Ecto neural progenitor cell (in vitro differentiated cells): Measurements from ENCODE around the gene OR4Q2.
"Not testable (repeated sequence)": the region's sequence is repeated elsewhere in the genome, so short reads cannot be mapped to it uniquely, and the experiment has no call there.

Source experiments
- DNase-seq: peaks from one replicate; pipeline ENCODE4 v3.0.0-alpha.2; 2018; ENCODE audit warnings: low spot score

Gene OR4Q2

DNA sequence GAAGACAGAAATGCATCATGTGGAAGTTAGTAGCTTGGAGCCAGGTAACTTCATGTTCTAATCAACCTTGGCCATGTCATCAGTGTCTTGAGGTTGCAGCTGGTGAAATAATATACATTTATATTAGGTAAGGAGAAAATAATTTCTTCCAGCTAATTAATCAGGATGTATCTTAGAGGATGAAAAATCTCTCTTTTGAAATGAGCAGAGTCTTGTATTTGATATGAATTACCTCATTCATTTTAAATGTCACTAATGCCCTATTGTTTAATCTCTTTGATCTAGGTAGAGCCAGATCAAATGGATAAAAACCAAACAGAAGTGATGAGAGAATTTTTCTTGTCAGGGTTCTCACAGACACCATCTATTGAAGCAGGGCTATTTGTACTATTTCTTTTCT is at the start of gene OR4Q2:
Gene OR4Q2 (plus strand): TSS at position 301 of the 400 bp plus-strand sequence.
- no peak for DNase-seq

DNA sequence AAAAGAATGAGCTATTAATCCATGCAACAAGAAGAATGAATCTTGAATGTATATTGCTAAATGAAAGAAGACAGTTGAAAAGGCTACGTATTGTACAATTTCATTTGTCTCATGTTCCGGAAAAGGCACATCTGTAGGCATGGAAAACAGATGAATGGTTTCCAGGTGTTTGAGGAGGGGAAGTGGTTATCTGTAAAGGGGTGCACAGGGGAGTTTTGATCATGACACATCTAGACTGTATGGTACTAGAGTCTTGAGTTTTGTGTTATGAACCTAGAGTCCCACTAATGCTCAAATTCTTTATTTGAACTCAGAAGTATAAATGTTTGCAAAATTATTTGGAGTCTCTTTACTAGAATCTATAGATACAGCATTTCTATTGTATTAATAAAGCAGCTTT is 32.2 kb upstream of the OR4Q2 start:
- not testable (repeated sequence) for DNase-seq

DNA sequence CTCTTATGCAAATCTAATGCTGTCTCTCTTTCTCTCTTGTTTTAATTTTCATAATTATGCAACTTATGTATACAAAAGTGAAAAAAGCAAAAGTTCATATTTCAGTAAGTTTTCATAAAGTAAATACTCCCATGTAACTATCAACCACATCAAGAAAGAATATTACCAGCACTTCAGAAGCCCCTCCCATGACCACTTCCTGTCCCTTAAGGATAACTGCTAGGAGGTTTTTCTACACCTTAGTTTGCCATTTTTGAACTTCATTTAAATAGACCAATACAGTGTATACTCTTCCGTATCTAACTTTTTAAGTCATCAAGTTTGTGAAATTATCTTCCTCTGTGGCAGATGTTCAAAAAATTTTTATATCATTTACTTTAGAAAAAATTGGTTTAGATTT is 27.1 kb upstream of the OR4Q2 start:
- no peak for DNase-seq

DNA sequence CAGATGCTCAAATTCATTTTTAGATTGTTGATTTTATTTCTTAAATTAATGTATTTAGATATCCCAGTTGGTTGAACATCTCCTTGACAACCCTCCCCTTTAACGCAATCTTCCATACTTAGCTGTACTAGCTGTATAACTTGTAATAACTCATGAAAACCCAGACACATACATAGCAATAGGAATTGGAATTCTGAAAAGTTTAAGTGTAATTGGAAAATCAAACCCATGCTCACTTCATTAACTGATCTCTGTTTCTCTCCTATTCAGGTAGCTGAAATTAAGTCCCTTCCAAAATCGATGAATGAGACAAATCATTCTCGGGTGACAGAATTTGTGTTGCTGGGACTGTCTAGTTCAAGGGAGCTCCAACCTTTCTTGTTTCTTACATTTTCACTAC is 26.7 kb upstream of the OR4Q2 start, which contains the start of gene OR4K15:
Gene OR4K15 (plus strand): TSS at position 301 of the 400 bp plus-strand sequence. CDS start 0 bp downstream, at position 301.
- no peak for DNase-seq

DNA sequence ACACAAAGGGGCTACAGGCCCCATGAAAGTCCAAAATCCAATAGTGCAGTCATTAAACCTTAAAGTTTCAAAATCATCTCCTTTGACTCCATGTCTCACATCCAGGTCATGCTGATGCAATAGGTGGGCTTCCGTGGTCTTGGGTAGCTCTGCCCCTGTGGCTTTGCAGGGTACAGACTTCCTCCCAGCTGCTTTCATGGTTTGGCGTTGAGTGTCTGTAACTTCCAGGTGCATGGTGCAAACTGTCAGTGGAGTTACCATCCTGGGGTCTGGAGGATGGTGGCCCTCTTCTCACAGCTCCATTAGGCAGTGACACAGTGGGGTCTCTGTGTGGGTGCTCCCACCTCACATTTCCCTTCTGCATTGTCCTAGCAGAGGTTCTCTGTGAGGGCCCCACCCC is 8.5 kb upstream of the OR4Q2 start:
- DNase-seq, result no peak

DNA sequence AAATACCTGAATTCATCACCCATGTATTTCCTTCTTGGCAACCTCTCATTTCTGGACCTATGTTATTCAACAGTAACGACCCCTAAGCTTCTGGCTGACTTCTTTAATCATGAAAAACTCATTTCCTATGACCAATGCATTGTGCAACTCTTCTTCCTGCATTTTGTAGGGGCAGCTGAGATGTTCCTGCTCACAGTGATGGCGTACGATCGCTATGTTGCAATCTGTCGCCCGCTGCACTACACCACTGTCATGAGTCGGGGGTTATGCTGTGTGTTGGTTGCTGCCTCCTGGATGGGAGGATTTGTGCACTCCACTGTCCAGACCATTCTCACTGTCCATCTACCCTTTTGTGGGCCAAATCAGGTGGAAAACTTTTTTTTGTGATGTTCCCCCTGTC is 356 bp downstream of the OR4Q2 start:
- DNase-seq, result no peak

DNA sequence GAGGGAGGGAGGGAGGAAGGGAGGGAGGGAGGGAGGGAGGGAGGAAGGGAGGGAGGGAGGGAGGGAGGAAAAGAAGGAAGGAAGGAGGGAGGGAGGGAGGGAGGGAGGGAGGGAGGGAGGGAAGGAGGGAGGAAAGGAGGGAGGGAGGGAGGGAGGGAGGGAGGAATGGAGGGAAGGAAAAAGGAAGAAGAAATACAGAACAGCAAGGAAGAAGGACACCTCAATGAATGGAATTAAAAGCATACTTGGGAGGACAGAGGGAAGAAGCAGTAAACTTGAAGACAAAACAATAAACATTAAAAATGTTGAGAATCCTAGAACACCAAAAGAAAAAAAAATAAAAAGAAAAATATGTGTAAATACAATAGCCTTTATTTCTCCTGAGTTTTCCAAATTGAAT is 6.2 kb downstream of the OR4Q2 start:
- DNase-seq, result no peak

DNA sequence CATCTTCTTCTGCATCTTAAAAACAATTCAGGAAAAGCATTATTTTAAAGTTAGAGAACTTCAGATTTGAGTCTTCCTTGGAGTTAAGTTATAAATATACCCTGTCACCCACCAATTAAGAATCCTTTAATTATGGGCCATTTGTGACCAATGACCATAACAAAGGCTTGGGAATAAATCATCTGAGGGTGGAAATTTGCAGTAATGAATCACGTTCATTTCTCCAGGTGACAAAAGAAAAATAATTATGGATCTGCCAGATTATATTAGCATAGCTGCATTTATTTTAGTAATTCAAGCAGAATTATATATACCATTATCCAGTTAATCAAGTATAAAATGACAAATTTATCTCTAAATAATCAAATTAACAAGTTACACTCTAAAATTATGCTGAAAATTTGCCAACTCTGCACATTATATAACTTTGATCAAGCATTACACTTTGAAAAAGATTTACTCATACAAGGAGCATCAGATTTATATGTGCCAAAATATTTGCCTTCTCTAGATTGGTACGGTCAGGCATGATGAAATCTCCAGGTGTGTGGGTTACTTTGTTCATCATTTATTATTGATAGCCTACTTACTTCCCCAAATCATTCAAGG is 17.4 kb downstream of the OR4Q2 start, which contains the start of gene OR4K14:
Gene OR4K14 (minus strand): TSS at position 51 of the 609 bp plus-strand sequence. CDS start 4,114 bp downstream, outside the sequence.
- no peak for DNase-seq

DNA sequence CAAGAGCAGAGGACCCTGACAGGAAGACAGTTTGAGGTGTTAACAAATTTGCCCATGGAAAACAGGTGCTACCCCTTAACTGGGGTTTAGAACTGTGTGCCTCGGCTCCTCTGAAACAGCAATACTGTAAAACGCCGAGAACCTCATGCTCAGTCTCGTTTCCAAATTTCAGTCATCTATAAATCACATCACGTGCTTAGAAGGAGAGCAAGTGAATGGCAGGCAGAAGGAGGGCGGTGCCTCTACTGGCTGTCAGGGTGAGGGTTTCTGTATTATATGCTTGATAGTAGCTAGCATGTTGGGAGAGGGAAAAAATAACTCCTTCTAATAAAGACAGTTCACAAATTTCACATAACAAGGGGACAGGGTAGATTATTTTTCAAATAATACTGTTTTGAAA is 29.1 kb downstream of the OR4Q2 start:
- no peak for DNase-seq

DNA sequence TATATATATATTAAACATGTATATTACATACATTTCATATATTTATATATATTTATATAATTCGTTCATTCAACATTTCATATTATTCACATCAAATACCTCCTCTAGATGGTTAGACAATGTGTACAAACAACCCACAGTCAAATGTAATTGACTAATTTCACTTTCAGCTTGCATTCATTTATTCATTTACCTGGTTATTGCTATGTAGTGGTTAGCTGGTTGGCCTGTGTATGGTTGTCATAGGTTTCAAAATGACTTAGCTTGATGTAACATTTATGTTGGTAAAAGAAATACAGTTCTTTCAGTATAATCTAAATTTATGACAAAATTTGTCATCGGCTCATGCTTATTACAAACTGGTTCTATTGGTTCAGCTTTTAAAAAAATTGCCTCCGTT is 33.5 kb downstream of the OR4Q2 start:
- DNase-seq, result no peak

DNA sequence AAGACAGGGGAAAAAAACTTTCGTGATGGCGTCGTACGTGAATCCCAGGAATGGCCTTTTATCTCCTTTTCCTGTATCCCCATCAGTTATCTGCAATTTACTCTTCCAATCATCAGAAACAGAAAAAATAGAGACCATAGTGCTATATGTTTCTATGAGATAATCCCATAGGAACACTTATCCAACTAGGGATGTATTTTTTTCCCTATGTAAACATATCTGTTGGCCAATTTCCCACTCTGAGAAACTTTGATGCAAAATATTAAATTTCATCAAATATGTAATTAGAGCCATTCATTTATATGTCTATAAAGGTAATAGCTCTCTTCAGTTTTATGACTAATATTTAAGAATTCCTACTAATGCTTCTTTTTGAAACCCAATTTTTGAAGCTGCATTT is 34.0 kb downstream of the OR4Q2 start, which contains the start of gene OR4K13:
Gene OR4K13 (minus strand): TSS at position 101 of the 400 bp plus-strand sequence. CDS start 1,280 bp downstream, outside the sequence.
- no peak for DNase-seq

DNA sequence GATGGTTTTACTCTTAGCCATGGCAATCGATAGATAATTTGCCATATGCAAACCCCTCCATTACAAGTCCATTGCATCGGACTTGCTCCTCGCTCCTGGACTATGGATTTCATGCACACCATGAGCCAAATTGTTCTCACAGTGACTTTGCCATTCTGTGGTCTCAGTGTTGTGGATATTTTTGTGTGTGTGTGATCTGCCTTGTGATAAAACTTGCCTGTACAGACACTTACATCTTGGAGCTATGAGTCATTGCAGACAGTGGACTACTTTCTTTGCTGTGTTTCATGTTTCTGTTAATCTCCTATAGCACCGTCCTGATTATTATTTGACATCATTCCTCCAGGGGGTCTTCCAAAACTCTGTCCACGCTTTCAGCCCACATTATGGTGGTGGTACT is 42.3 kb downstream of the OR4Q2 start:
- DNase-seq, result no peak

DNA sequence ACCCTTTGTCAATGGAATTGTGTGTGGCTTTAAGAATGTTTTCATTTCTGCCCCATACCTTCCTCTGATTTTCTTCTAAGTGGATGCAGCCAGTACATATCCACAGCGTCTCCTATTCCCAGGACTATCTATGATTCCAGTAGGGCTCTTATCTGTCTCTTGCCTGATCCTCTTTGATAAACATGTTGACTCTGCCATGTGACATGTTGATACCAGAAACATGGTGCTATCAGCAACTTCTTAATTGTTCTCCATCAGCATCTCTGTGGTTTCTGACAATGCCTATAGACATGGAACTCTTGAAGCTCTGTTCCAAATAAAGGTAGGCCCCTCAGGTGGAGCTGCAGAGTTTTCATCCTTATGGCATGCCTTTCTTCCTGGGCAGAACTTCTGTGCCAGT is 46.2 kb downstream of the OR4Q2 start:
- DNase-seq, result no peak
